HT-29 (cell line): ENCODE measurements around the gene RAMP1. TPM values are rescaled to one million over a fixed set of nuclear protein-coding genes. Genes with fewer than 3 reads are reported as not detected.
"Not testable (repeated sequence)": the region's sequence is repeated elsewhere in the genome, so short reads cannot be mapped to it uniquely, and the experiment has no call there.

ENCODE experiments used
- DNase-seq: peaks from one replicate; pipeline ENCODE4 v3.0.0-alpha.2; 2015; ENCODE audit warnings: low spot score
- total RNA-seq: library from RNA; depleted of rRNA; stranded (reverse); fragments of >200 nt; shearing (Covaris generic); gene quantifications from 2 replicates; pipeline ENCODE4 v1.2.3, GENCODE V29; 2014

The RAMP1 gene
- total RNA-seq, 1 experiment from 2014 or later, result 56.0 TPM

DNA sequence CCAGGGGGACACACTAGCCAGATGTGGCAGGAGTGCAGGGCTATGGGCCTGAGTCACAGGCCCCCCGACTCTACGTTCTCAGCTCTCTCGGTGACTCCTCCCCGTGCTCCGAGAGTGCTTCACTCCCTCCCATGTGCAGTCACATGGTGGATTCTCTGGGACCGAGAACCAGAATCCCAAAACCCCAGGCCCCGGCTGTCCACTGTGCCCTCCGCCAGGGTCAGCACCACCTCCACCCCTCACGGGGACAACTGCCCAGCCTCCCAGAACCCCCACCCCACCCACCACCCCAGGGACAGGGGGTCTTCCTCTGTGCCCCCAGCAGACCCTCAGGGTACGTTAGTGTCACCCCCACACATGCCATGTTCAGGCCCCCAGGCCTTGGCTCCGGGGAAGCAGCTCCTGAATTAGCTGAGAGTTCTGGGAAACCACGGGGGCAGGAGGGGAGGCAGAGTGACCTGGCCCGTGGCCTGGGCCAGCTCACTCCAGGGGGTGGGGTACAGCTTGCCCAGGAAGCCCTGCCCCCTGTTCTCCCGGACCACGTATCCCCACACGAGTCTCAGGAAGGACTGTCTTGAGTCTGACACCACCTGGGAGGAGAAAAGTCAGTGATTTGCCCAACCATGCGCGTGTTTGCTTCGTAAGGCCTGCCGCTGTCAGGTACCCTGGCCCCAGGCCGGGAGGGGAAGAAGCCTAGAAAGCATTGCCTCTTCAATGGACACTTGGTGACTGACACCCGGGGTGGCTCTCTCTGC is 4.4 kb downstream of the RAMP1 start:
- DNase-seq, result no peak

DNA sequence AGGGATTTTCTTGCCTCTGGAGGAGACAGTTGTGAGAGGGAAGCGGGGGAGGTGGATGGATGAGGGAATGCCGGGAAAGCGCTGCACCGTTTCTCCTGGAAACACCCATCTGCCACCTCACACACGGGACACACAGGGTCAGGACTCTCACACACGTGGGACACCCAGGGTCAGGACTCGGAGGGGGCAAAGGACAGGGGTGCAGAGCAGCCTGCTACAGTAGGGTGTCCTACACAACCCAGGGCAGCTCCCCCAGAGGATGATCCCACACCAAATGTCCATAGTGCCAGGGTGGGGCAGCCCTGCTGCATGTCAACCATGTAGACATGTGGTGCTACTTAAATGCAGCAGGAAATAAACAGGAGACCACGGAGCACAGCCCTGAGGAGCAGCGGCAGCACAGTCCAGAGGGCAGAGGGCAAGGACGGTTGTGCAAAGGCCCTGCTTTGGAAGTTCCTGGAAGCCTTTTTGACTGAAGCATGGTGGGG is 5.1 kb downstream of the RAMP1 start:
- DNase-seq, result no peak

DNA sequence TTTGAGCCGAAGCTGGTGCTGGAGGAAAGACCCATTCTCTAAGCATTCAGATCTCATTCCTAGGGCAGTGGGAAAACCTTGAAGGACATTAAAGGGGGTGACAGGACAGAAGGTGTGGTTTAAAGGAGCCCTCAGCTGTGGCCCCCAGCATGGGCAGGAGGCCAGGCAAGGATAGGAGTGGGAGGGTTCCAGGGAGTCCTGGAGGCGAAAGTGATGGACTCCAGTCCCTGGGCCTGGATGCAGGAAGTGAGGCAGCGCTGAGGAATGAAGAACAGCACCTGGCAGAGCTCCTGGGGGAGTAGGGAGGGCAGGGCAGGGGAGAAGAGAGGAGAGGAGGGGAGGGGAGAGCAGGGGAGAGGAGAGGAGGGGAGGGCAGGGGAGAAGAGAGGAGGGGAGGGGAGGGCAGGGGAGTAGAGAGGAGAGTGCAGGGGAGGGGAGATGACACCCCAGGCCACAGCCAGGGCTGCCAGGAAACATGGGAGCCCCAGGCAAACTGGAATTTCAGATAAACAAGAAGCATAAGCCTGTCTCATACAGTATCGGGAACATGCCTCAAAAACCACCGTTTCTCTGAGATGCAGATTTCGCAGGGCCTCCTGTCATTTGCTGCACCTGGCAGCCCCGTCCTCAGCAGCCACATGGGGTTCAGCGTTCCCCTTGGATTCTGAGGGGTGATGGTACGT is 5.7 kb downstream of the RAMP1 start:
- peak; percentile 41 for DNase-seq

DNA sequence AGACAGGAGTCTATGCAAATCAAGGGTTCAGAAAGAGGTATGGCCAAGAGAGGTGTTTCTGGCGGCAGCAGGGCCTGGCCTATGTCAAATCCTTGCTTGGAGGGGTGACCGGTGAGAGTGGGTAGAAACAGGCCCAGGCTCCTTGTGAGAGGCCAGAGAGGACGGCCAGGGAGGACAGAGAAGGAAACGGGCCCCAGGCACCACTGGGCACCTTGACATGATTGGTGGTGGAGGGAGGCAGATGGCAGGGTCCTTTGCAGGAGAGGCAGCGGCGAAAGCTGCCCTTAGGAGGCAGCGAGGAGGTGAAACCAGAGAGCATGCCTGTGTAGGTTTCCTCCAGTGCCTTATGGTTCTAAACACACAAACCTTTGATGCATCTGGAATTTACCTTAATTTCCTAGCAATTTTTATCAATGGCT is 6.2 kb downstream of the RAMP1 start:
- DNase-seq, result no peak

DNA sequence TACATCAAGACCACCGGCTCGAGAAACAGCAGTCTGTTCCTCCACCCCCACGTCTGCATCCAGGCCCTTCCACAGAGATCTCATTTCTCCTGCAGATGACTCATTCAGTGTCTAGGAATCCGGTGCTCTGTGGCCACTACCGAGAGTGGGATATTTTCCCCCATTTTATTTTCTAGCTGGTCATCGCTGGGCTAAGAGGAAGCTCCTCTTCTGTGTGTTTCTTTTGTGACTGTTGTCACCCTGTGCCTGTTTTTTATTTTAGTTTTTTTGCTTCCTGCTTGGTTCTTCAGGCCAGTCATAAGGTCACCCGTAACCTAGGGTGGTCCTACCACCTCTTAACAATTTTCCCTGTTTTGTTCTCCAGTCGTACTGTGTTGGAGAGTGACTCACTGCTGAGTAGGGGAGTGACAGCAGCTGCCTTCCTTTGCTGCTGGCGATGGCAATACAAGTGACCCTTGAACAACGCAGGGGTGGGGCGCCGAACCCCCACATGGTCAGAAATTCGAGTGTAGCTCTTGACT is 6.7 kb downstream of the RAMP1 start:
- DNase-seq, result no peak

DNA sequence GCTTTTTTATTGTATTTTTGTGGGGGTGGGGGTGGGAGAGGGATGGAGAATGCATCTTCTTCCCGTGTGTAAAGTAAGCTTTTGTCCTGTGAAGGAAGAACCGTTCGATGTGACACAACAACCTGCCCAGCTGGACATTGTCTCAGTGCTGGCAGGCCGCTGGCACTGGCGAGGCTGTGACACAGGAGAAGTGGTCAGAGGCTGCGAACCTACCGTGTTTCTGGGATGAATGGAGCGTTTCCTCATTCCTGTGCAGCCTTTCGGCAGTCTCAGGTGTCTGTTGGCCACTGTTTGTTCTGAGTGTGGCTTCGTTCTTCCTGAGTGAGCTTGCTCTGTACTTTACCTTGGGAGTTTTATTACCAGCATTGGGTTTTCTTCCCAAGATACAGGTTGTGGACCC is 8.0 kb downstream of the RAMP1 start:
- DNase-seq, result peak; percentile 57

DNA sequence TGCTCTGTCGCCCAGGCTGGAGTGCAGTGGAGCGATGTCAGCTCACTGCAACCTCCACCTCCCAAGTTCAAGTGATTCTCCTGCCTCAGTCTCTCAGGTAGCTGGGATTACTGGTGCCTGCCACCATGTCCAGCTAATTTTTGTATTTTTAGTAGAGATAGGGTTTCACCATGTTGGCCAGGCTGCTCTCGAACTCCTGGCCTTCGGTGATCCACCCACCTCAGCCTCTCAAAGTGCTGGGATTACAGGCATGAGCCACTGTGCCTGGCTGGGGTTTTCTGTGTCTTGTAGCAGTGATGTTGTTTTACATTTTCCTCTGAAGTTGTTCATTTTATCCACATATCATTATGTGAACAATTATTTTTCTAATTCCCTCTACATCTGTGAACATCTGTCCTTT is 8.7 kb downstream of the RAMP1 start:
- not testable (repeated sequence) for DNase-seq

DNA sequence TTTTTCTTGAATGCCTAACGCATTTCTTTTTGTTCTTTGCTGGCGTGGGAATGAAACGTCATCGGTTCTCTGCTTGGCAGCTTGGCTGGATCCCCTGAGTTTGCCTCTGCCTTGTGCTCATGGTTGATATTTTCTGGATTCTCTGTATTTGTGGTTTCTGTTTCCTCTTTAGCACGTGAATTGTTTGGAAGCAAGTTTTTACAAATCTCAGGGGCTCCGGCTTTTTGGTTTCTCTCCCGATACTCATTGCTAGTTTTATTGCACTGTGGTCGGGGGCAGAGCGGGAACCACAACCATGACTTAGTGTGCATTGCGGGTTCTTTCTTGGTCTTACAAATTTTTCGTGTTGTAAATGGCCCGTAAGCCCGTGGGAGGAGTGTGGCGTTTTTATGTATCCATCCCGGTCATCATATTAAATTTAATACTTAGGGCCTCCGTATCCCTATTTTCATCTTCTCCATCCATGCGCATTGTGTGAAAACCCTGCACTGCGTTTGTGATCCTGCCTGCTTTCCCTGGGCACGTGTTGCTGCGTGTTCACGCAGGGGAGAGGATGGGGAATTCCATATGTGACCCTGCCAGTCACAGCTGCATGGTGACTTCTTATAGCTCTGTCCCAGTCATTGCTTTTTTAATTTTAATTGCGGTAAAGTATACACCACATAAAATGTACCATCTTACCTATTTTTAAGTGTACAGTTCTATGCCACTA is 9.4 kb downstream of the RAMP1 start:
- DNase-seq, result no peak

DNA sequence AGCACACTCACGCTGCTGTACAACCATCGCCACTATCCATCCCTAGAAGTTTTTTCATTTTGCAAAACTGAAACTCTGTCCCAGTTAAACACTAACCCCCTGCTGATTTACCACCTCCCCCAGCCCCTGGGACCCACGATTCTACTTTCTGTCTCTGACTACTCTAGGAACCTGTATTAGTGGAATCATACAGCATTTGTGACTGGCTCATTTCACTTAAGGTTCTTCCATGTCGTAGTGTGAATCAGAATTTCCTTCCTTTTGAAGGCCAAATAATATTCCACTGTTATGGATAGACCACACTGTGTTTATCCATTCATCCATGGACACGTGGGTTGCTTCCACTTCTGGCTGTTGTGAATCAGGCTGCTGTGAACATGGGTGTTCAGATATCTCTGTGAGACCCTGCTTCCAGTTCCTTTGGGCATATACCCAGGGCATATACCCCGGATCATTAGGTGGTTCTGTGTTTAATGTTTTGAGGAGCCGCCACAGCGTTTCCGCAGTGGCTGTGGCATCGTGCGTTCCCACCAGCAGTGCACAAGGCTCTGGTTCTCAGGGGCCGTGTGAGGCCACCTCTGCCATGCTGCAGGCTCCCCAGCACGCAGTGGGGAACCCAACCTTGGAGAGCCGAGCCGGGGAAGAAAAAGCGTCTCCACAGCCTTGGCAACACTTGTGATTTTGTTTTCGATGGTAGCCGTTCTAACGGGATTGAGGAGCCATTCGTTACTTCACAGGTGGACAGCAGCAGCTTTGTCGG is 10.1 kb downstream of the RAMP1 start:
- no peak for DNase-seq

DNA sequence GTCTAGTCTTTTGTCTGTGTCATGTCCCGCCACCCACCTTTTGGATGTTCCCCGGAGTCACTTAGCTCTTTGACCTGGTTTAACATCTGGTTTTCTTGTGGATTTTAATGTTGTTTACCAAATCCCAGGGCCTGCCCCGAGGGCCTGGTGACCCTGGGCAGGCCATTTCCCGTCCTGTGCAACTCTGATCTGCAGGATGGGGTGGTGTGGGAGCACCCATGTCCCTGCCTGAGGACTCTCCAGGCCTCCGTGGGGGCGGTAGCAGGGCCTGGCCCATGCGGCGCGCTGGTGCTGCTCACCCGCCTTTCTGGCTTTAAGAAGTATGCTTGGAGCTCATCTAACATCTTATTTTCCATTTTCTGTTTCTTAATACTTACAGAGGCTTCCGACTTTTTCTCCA is 10.7 kb downstream of the RAMP1 start:
- no peak for DNase-seq

DNA sequence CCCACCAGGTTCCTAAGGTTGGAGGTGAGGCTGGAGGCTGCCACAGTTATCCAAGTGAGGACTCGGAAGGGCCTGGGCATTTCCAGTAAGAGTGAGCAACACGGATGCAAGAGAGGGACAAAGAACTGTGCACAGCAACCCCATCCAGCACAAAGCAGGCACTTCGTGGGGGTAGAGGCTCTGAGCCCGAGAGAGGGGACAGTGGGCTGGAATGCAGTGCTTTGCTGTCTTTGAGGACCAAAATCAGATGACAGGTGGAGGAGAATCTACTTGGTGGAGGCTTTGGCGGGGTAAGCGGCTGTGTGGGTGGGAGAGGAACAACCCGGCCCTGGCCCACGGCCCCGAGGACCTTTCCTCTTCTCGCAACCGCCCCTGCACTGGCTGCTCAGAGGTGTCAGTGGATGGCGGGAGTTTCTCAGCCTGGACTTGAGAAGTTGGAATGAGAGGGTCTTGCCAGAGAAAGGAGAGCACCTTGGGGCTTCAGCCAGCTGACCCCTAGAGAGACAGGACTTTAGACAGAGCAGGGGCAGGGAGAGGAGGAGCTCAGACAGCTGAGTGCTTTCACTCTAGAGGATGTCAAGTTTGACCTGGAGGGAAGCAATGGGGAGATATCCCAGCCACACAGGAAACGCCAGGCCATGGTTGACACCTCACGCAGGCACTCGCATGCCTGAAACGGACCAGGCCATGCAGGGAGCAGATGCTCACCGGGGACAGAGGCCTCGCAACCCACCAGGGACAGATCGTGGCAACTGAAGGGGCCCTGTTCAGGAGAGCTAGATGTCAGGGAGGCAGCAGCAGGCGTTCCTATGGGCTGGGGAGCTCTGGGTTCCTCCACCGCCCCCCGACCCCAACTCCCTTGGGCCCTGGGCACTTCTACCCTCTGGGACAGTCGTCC is 11.6 kb downstream of the RAMP1 start:
- no peak for DNase-seq

DNA sequence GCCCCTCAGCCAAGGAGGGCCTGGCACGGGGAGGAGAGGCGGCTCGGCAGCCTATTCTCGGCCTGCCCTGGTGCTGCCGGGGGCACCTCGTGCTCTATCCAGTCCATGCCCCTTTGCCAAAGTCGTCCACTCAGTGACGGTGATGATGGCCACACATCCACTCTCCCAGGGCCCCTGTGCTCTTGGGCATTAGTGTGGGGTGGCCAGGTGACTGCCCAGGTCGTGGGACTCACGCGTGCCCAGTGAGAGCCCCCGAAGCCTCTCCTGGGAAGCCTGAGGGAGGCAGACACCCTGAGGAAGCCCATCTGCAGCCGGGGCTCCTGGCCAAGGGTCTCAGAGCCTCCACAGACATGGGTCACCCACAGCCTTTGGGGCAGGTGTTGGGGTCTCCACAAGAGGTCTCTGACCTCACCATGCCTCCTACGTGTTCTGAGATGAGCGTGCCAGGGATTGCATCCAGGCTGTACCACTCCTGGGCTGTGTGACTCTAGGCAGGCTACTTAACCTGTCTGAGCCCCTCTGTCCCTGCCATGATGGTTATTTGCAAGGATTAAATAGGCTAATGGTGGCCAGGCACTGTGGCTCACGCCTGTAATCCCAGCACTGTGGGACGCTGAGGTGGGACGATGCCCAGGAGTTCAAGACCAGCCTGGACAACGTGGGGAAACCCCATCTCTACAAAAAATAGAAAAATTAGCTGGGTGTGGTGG is 12.9 kb downstream of the RAMP1 start:
- DNase-seq, result no peak

DNA sequence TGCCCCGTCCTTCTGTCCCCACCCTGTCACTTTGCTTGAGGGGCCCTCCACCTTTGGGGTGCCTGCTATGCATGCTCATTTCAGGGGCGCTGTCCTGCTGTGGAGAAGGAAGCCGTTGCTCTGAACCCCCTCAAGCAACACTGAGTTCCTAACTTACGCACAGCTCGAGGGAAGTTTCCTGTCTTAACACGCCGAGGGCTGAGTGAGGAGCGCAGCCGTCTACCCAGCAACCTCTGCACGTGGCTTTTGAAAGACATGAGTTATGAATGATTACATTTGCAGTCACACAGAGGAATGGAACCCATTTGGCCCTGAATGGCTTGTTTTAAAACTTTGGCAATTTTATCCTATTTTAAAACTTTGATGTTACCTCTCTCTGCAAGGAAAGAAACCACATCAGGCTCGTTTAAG is 14.0 kb downstream of the RAMP1 start:
- no peak for DNase-seq

DNA sequence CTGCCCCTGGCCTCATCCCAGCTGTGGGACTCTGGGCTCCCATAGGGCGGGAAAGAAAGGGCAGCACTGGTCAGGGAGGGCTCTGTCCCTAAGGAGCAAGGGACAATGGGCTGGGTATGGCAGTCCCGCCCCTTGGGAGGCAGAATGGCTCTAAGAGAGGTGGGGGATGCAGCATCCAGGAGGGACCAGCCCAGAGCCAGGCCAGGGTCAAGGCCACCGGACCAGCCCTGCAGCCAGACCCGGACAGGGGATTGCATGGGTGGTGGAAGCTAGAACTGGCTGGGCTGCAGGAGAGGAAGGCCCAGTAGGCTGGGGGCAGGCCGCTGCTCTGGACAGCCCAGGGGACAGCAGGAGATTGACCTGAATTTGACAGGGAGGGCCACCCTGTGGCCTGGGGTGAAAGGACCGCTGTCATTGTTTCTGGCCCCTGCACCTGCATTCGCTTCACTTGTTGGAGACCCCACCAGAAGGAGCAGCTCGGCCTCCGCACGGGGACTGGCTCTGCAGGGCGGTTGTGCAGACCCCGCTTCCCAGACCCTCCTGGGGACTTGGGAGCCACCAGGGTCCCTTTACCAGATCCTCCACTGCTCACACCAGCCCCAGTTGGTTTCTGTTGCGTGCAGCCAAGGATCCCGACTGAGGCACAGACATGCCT is 14.6 kb downstream of the RAMP1 start:
- DNase-seq, result no peak

DNA sequence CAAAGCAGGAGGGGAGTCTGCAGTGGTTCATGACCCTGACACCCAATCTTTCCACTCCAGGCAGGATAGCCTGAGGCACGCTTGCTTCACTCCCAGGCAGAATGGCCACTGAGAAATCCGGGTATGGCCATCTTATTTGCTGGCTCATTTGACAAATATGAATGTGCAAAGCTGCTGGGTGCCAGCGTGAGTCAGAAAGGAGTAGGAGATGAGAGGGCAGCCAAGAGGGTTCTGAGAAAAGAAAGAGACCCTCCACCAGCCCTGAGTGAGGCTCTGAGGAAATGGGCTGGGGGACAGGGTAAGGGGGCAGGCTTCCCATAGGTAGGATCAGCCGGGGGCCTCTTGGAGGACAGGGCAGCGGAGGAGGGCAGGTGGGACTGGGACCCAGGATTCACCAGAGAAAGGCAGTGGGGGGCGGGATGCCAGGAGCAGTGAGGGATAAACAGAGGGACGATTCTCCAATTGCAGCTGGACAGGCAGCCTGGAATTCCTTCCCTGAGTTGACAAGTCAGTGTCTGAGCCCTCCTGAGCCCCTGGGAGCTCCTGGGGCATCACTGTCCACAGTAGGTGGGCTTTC is 15.2 kb downstream of the RAMP1 start:
- DNase-seq, result no peak

DNA sequence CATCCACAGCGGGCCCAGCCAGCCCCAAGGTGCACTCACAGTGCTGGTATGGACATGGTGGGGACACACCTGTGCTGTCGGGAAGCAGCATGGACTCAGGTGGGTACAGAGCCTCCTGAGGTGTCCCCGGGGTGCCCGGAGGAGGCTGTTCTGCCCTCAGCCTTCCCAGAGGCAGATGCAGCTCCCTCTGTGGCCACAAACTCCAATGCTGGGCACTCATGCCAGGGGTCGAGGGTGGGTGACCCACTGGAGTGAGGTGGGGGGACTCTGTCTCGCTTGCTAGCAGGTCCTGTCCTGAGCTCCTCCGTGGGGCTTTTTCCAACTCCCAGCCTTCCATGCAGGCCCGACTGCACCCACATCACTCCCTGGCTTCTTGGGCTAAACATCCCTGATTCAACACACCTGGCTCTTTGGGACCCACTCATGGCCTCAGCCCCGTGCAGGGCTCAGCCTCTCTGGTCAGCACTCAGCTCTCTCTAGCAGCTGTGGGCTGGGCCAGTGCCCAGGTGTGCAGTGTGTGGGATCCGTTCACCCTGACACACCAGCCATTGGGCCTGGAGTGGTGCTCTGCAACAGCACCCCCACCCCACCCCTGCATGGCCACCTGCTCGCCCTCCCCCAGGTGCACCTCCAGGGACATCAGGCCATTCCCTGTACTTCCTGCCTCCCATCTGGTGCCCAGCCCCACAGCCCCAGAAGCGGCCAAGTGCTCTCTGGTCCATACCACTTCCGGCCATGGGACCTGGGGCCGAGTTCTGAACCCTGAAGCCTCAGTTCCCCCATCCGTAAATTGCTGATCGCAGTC is 16.0 kb downstream of the RAMP1 start:
- no peak for DNase-seq

DNA sequence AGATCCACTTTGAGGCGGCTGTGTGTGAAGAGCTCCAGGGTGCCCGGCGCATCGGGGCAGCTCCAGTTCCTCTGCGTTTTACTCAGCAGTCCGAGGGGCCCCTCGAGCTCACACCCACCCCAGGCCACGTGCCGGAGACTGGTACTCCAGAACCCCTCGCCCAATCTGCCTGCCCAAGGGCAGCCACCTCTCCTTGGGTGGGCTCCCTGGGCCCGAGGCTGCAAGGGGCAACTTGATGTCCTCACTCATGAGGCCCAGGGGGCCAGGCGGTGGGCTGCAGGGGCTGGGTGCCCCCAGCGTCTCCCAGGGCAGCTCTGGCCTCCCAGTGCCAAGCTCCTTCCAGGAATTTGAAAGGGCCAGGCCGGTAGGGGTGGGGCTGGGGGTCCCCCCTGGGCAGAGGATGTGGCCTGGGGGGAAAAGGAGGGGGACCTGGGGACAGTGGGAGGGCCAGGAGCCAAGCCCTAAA is 16.7 kb downstream of the RAMP1 start:
- no peak for DNase-seq

DNA sequence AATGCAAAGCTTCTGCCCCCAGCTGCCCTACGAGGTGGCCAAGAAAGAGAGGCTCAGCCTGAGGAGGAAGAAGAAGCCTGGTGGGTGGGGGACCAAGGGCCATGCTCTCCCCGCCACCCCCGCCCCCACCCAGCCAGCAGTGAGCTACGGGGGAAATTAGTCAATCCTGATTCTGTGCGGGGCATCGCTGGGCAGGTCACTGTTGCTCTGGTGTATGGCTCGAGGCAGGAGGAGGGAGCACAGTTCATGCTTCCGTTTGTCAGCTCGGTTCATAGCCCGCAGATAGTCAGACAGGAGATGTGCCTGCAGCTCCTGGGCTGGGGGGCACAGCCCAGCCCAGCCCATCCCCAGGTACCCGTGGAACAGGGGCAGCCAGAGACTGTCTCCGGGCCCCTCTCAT is 17.1 kb downstream of the RAMP1 start:
- no peak for DNase-seq
